GM12801 (cell line): ENCODE measurements around the gene MARVELD3.

Experiments used
- CTCF ChIP-seq: IDR thresholded peaks from one replicate; pipeline ENCODE4 v1.5.1; 2011; ENCODE audit warnings: control low read depth; ENCODE audit not compliant: insufficient read length; ENCODE audit errors: extremely low read depth

MARVELD3 gene

GRCh38 chr16:71626018-71626857 lies at the start of gene MARVELD3:
TSS of gene MARVELD3 (plus strand) at chr16:71626184. CDS start at chr16:71626230, 46 bp downstream.
- no peak for TF ChIP-seq CTCF

- no peak for TF ChIP-seq CTCF
Observed at GRCh38 chr16:71576971-71577370, 49.0 kb upstream of the MARVELD3 start, which contains the start of gene TAT. TSS of gene TAT (minus strand) at chr16:71577092. CDS start at chr16:71576415, 677 bp downstream.

- TF ChIP-seq CTCF: no peak
Observed at GRCh38 chr16:71584543-71585317, 41.3 kb upstream of the MARVELD3 start.

GRCh38 chr16:71585318-71585703 lies 40.7 kb upstream of the MARVELD3 start:
- no peak for TF ChIP-seq CTCF

GRCh38 chr16:71590584-71590983 lies 35.4 kb upstream of the MARVELD3 start:
- TF ChIP-seq CTCF: no peak

- no peak for TF ChIP-seq CTCF
Observed at GRCh38 chr16:71591917-71592316, 34.1 kb upstream of the MARVELD3 start.
